K562 (cell line): ENCODE data around the gene RPUSD1. TPM values are rescaled to one million over a fixed set of nuclear protein-coding genes. Genes with fewer than 3 reads are reported as not detected.
A peak's percentile ranks its signal among the peaks of the same experiment; 100 is the strongest.

ENCODE experiments used
- ATF6 ChIP-seq: sonication (generic); formaldehyde crosslinking; IDR thresholded peaks from 2 replicates; pipeline ENCODE4 v1.4.0; 2020; ENCODE audit warnings: mild to moderate bottlenecking, missing genetic modification reagents
- CREM ChIP-seq: IDR thresholded peaks from 2 replicates; pipeline ENCODE4 v1.6.1; 2014; ENCODE audit warnings: antibody characterized with exemption, low read depth
- HBP1 ChIP-seq: fragments of 450-650 bp; formaldehyde crosslinking; IDR thresholded peaks from 2 replicates; pipeline ENCODE4 v1.4.0; 2022; ENCODE audit warnings: missing genetic modification characterization
- HDAC8 ChIP-seq: fragments of 450-650 bp; IDR thresholded peaks from 2 replicates; pipeline ENCODE4 v1.6.1; 2016; ENCODE audit warnings: mild to moderate bottlenecking, missing genetic modification characterization, moderate library complexity, missing compliant biosample characterization
- HNRNPLL ChIP-seq: fragments of 200-400 bp; formaldehyde crosslinking; IDR thresholded peaks from 2 replicates; pipeline ENCODE4 v1.6.1; 2017; ENCODE audit warnings: low read length, low read depth, mild to moderate bottlenecking; ENCODE audit not compliant: poor library complexity, severe bottlenecking
- HOMEZ ChIP-seq: fragments of 250-450 bp; sonication (Bioruptor Pico); IDR thresholded peaks from 2 replicates; pipeline ENCODE4 v1.4.0; 2020; ENCODE audit warnings: mild to moderate bottlenecking, moderate library complexity
- MAFF ChIP-seq: IDR thresholded peaks from 2 replicates; pipeline ENCODE4 v1.6.1; 2012; ENCODE audit warnings: low read length, improper control_type of control experiment
- MAFK ChIP-seq: IDR thresholded peaks from 2 replicates; pipeline ENCODE4 v1.6.1; 2011; ENCODE audit warnings: low read length, improper control_type of control experiment
- MAZ ChIP-seq, 2 experiments: fragments of 450-650 bp in 1 of 2; sonication (generic) in 1 of 2; formaldehyde crosslinking; IDR thresholded peaks in 1 of 2; conservative IDR thresholded peaks in 1 of 2; 2 replicates each; pipeline versions ENCODE4 v1.4.0 to v1.5.0; 2020; ENCODE audit warnings: mild to moderate bottlenecking in 1 of 2, missing genetic modification reagents in 1 of 2
- NCOA2 ChIP-seq, 2 experiments: fragments of 450-650 bp; IDR thresholded peaks; 2 replicates each; pipeline ENCODE4 v1.6.1; 2018; ENCODE audit warnings: mild to moderate bottlenecking in 2 of 2, moderate library complexity in 1 of 2; ENCODE audit not compliant: partially characterized antibody in 2 of 2
- PHF20 ChIP-seq: fragments of 450-650 bp; IDR thresholded peaks from 2 replicates; pipeline ENCODE4 v1.6.1; 2018; ENCODE audit not compliant: partially characterized antibody
- PHF8 ChIP-seq: fragments of 200-600 bp; sonication (generic); IDR thresholded peaks from 2 replicates; pipeline ENCODE4 v1.6.1; 2012; ENCODE audit warnings: mixed run types, mild to moderate bottlenecking, inconsistent platforms, low read length, moderate library complexity, borderline replicate concordance
- SMAD1 ChIP-seq: fragments of 150-350 bp; IDR thresholded peaks from 2 replicates; pipeline ENCODE4 v1.6.1; 2014; ENCODE audit warnings: low read length, low read depth; ENCODE audit not compliant: partially characterized antibody
- SMARCB1 ChIP-seq: IDR thresholded peaks from 2 replicates; pipeline ENCODE4 v1.6.1; 2011; ENCODE audit warnings: improper control_type of control experiment, low read depth; ENCODE audit not compliant: insufficient read length
- SMC3 ChIP-seq: conservative IDR thresholded peaks from 2 replicates; pipeline ENCODE4 v1.6.1; 2011; ENCODE audit warnings: low read depth, low read length, improper control_type of control experiment; ENCODE audit not compliant: insufficient read depth
- SNIP1 ChIP-seq: fragments of 450-650 bp; IDR thresholded peaks from 2 replicates; pipeline ENCODE4 v1.7.1; 2017; ENCODE audit warnings: low read depth, mild to moderate bottlenecking
- SP1 ChIP-seq: sonication (generic); formaldehyde crosslinking; IDR thresholded peaks from 2 replicates; pipeline ENCODE4 v1.8.1; 2022; ENCODE audit warnings: mild to moderate bottlenecking, missing genetic modification reagents
- TAF7 ChIP-seq: fragments of 450-650 bp; IDR thresholded peaks from 2 replicates; pipeline ENCODE4 v1.6.1; 2016; ENCODE audit warnings: missing genetic modification characterization, missing compliant biosample characterization
- TBP ChIP-seq: optimal IDR thresholded peaks from 2 replicates; pipeline ENCODE3; 2011; ENCODE audit warnings: low read depth, low read length, improper control_type of control experiment
- TCF3 ChIP-seq: sonication (generic); formaldehyde crosslinking; IDR thresholded peaks from 2 replicates; pipeline ENCODE4 v1.4.0; 2020; ENCODE audit warnings: mild to moderate bottlenecking, missing genetic modification reagents
- TEAD1 ChIP-seq, 2 experiments: fragments of 450-650 bp in 1 of 2; sonication (generic) in 1 of 2; formaldehyde crosslinking; IDR thresholded peaks; 2 replicates each; pipeline versions ENCODE4 v1.4.0 to v1.8.0; 2020 to 2022; ENCODE audit warnings: mild to moderate bottlenecking in 2 of 2, missing genetic modification reagents in 1 of 2
- USF2 ChIP-seq: sonication (generic); formaldehyde crosslinking; IDR thresholded peaks from 2 replicates; pipeline ENCODE4 v1.5.0; 2020; ENCODE audit warnings: missing genetic modification reagents
- ZNF695 ChIP-seq: fragments of 450-650 bp; formaldehyde crosslinking; IDR thresholded peaks from 2 replicates; pipeline ENCODE4 v1.4.0; 2020; ENCODE audit warnings: mild to moderate bottlenecking, moderate library complexity
- polyA plus RNA-seq, 8 experiments: library from polyadenylated mRNA; depleted of rRNA in 4 of 8; stranded (reverse) in 5 of 8; unstranded in 3 of 8; fragments of >200 nt; fragmentation: Nextera tagmentation in 2 of 8; fragmentation: Illumina TruSeq in 1 of 8; extraction: Ambion mirVana in 2 of 8; extraction: Trizol in 1 of 8; gene quantifications; 2 replicates each; pipeline versions ENCODE4 v1.2.1 to v1.2.3, GENCODE V29; 2011 to 2014; ENCODE audit warnings: inconsistent platforms in 1 of 8, missing spikeins in 1 of 8
- total RNA-seq, 7 experiments: library from RNA; depleted of rRNA in 6 of 7; stranded (reverse); fragments of >200 nt in 6 of 7; fragmentation: Illumina TruSeq in 2 of 7; extraction: Trizol in 2 of 7; gene quantifications; 2 replicates each; pipeline versions ENCODE4 v1.2.1 to v1.2.3, GENCODE V29; 2011 to 2021; ENCODE audit warnings: low replicate concordance in 1 of 7

Gene RPUSD1
- total and polyA plus RNA-seq, 9 of the 15 experiments (the other 6 are each of a cell fraction or from before 2014, with no cell fraction given) = 0.45 to 56.6 (median 12.0) TPM

- TF ChIP-seq PHF8 (peak; percentile 72; the same call in 1 of the 2 replicates), SP1 (CRISPR knock-in tag) (peak; percentile 68), ATF6 (CRISPR knock-in tag) (0 out of 2 replicates have a peak, but pooled peaks have one; percentile 17), TEAD1 (CRISPR knock-in tag; IDR thresholded peaks at IDR 0.05) (0 out of 4 replicates have a peak, but pooled peaks of 1 of the 2 experiments have one; percentile 23), HNRNPLL (no peak), HOMEZ (CRISPR knock-in tag) (no peak), TCF3 (0 out of 2 replicates have a peak, but pooled peaks have one; percentile 7), PHF20 (peak; percentile 48), ZNF695 (CRISPR knock-in tag) (no peak), SMAD1 (no peak), USF2 (CRISPR knock-in tag) (no peak), MAFK (no peak), TBP (peak; percentile 6), MAFF (no peak), CREM (peak; percentile 36; the same call in 1 of the 2 replicates), TAF7 (tag) (no peak), SMARCB1 (no peak), SMC3 (no peak), NCOA2 (IDR thresholded peaks at IDR 0.05; ENCODE audit: partially characterized antibody in 2 of 2) (no peak), MAZ (CRISPR knock-in tag; conservative IDR thresholded peaks at IDR 0.05 in 1 of 2, IDR thresholded peaks at IDR 0.05 in 1 of 2) (peak in 1 of 2 experiments; percentile 34; a peak in 3 of 4 replicates), HDAC8 (no peak), HBP1 (CRISPR knock-in tag) (no peak), SNIP1 (no peak)
These were observed 382 bp upstream of the RPUSD1 start, which contains the start of gene CHTF18 (continued) for GRCh38 chr16:788399-789126.
